Esophagus squamous epithelium (tissue), 5 donors: Measurements from ENCODE around the gene HUNK. TPM values are rescaled to one million over a fixed set of nuclear protein-coding genes. Genes with fewer than 3 reads are reported as not detected.

Experiments
- DNase-seq: peaks from one replicate; lab custom pipeline; 2025; lab: John Stamatoyannopoulos, UW
- H3K27ac ChIP-seq, 4 donors: fragments of 200-600 bp; sonication (generic); one replicate each; pipeline ENCODE4 v1.5.1; 2016 to 2019; ENCODE audit warnings: mild to moderate bottlenecking in 1 of 4
- H3K27me3 ChIP-seq, 4 donors: fragments of 200-600 bp; sonication (generic); 1 replicate in 3 of 4; 2 replicates in 1 of 4; pipeline versions ENCODE4 v1.5.1 to v1.6.0; 2017 to 2021; ENCODE audit warnings: antibody characterized with exemption in 1 of 4
- H3K36me3 ChIP-seq, 3 donors: fragments of 200-600 bp; sonication (generic); one replicate each; pipeline ENCODE4 v1.5.1; 2016 to 2019
- H3K4me1 ChIP-seq, 3 donors: fragments of 200-600 bp; sonication (generic); one replicate each; pipeline ENCODE4 v1.5.1; 2017 to 2019
- H3K4me3 ChIP-seq, 4 donors: fragments of 200-600 bp; sonication (generic); 1 replicate in 3 of 4; 2 replicates in 1 of 4; pipeline ENCODE4 v1.5.1; 2016 to 2019; ENCODE audit warnings: mild to moderate bottlenecking in 2 of 4, moderate library complexity in 1 of 4
- H3K9me3 ChIP-seq, 3 donors: fragments of 200-600 bp; sonication (generic); one replicate each; pipeline ENCODE4 v1.5.1; 2016 to 2019
- POLR2A ChIP-seq, 4 donors: fragments of 450-650 bp; IDR thresholded peaks; one replicate each; pipeline ENCODE4 v1.6.1; 2017; ENCODE audit warnings: antibody characterized with exemption in 4 of 4, mild to moderate bottlenecking in 4 of 4, moderate library complexity in 3 of 4
- WGBS, 2 donors: methylation state at CpG; one replicate each; pipeline ENCODE4 v1.1.5; 2018; 5-methylcytosine and 5-hydroxymethylcytosine counted together
- intact Hi-C: fragments of 100-400 bp; cut with DNase I; formaldehyde crosslinking; loops from one replicate; pipeline ENCODE4 v1.15.0; 2022
- total RNA-seq, 4 donors: library from RNA; depleted of rRNA; stranded (reverse); fragments of >200 nt; gene quantifications; one replicate each; pipeline ENCODE4 v1.1.0, GENCODE V29; 2016
- TF ChIP-seq, protein P1 (sequence below), 6 experiments: fragments of 450-650 bp in 4 of 6; fragments of 200-600 bp in 2 of 6; sonication (generic) in 2 of 6; IDR thresholded peaks; one replicate each; pipeline ENCODE4 v1.5.1; 2016 to 2019; ENCODE audit warnings: antibody characterized with exemption in 6 of 6, mild to moderate bottlenecking in 4 of 6, moderate library complexity in 4 of 6
- donor health status: DM: yes; HTN: yes; CAD: no.

Gene HUNK
- total RNA-seq, 4 donors from 2014 or later = under 0.01 to 2.8 (median 0.42) TPM

DNA sequence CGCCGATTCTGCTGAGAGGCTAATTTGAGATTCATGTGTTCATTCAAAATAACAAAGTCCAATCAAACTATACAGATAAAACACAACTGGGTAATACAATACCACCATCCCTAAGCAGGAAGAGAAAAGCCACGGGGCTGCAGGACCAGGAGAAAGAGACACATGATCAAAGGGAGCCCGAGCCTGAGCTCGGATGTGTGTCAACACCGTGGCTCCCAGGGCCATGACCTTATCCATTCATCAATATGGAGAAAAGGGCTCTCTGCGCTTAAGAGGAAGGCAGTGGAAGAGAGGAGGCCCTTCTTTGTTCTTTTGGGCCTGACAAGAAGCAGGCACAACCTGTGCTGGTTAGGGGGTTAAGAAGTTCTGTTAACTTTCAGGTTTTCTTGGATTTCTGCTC lies 56.7 kb downstream of the HUNK start:
- TF ChIP-seq POLR2A (IDR thresholded peaks at IDR 0.05) = no peak
- TF ChIP-seq, protein P1, sequence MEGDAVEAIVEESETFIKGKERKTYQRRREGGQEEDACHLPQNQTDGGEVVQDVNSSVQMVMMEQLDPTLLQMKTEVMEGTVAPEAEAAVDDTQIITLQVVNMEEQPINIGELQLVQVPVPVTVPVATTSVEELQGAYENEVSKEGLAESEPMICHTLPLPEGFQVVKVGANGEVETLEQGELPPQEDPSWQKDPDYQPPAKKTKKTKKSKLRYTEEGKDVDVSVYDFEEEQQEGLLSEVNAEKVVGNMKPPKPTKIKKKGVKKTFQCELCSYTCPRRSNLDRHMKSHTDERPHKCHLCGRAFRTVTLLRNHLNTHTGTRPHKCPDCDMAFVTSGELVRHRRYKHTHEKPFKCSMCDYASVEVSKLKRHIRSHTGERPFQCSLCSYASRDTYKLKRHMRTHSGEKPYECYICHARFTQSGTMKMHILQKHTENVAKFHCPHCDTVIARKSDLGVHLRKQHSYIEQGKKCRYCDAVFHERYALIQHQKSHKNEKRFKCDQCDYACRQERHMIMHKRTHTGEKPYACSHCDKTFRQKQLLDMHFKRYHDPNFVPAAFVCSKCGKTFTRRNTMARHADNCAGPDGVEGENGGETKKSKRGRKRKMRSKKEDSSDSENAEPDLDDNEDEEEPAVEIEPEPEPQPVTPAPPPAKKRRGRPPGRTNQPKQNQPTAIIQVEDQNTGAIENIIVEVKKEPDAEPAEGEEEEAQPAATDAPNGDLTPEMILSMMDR (IDR thresholded peaks at IDR 0.05) = no peak
- Histone ChIP-seq H3K27me3 (peaks cover 0 to 8% (median 0%) of the 10 kb centered on the region in 4 donors), H3K36me3 (no peaks in the 10 kb centered on the region), H3K4me1 (no peaks in the 10 kb centered on the region), H3K27ac (no peak overlapping the region), H3K4me3 (no peak overlapping the region), H3K9me3 (no peaks in the 10 kb centered on the region)
- WGBS, 2 donors = 56 to 70% methylated on average over 7 of the region's 7 CpGs
- intact Hi-C loops = no loop called here
- no peak for DNase-seq

DNA sequence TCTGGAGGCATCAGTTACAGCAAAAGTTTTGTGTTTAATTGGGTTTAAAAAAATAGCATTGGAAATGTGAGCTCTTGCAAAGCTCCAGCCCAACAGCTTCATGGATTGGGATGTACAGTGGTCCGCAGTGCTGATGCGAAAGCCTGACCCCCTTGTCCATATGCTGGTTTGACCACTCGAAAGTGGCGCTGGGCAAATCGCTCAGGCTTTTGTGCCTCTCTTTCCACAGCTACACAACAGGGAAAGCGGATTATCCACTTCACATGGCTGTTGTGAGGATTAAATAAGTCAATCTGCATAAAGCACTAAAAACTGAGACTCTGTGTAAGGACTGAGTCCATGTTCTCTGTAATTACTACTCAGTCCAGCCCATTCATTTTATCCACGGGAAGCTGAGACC lies 57.2 kb downstream of the HUNK start:
- Histone ChIP-seq H3K9me3 (no peaks in the 10 kb centered on the region), H3K27ac (no peak overlapping the region), H3K4me3 (no peak overlapping the region), H3K36me3 (no peaks in the 10 kb centered on the region), H3K27me3 (peaks cover 0 to 8% (median 0%) of the 10 kb centered on the region in 4 donors), H3K4me1 (no peaks in the 10 kb centered on the region)
- TF ChIP-seq, protein P1 (IDR thresholded peaks at IDR 0.05) = no peak
- no peak for TF ChIP-seq POLR2A (IDR thresholded peaks at IDR 0.05)
- DNase-seq = no peak
- WGBS, 2 donors = 89 to 92% methylated on average over 6 to 7 of the region's 7 CpGs
- intact Hi-C loops = no loop called here

DNA sequence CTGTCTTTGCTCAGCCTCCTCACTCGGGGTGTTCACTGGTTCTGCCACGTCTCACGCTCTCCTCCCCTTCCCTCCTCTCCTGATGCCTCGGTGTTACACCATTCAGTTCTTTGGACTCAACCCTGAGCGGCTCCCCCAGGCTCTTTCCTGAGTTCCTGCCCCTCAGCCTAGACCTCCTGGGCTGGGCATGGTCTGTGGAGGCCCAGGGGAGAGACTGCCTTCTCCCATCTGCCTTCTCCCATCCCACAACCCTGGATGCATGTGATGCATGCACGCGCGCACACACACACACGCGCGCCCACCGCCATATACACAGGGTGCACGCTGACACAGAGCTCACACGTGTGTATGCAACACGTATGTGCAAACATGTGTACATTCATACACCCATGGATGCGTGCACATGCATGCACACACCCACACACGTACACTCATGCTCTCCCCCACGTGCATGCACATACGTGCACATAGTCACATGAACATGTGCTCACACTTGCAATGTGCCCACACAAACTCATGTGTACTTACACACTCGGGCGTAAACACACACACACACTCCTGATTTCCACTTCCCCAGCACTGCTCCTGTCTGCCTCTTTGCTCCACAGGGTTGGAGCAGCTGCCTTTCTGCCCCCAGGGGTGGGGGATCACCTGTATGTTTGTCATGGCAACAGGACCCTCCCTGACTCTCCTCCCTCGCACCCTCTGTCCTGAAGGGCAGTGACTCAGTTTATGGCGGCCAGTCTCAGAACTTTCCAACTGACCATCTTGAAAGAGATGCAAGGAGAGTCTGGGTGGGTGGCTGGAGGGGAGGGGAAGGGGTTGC lies 59.0 kb downstream of the HUNK start:
- intact Hi-C loops = no loop called here
- WGBS, 2 donors = 81 to 93% methylated on average over 12 to 20 of the region's 23 CpGs

DNA sequence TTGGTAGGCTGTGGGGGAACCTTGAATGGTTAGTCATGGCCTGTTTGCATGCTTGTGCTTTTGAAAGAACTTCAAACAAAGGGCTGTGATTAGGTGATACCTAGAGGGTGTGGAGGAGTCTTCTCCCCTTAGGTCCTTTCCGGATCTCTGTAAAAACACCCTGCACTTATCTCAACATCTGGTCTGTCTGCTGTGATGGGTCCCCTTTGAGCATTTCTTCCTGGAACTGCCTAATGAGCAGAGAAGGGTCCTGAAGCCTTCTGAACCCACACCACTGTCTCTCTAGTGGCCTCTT lies 59.6 kb downstream of the HUNK start:
- Histone ChIP-seq H3K36me3 (no peaks in the 10 kb centered on the region), H3K4me3 (no peak overlapping the region), H3K4me1 (no peaks in the 10 kb centered on the region), H3K9me3 (no peaks in the 10 kb centered on the region), H3K27ac (no peak overlapping the region), H3K27me3 (peaks cover 0 to 8% (median 0%) of the 10 kb centered on the region in 4 donors)
- no peak for DNase-seq
- intact Hi-C loops = no loop called here
- 67 to 100% methylated on average over 1 of the region's 1 CpG for WGBS, 2 donors
- TF ChIP-seq POLR2A (IDR thresholded peaks at IDR 0.05) = no peak
- TF ChIP-seq, protein P1 (IDR thresholded peaks at IDR 0.05) = no peak

More for the DNA sequence above, 59.0 kb downstream of the HUNK start:
- H3K4me1 ChIP-seq = no peaks in the 10 kb centered on the region
- H3K36me3 ChIP-seq = no peaks in the 10 kb centered on the region
- no peak for TF ChIP-seq POLR2A (IDR thresholded peaks at IDR 0.05)
- TF ChIP-seq, protein P1 (IDR thresholded peaks at IDR 0.05) = no peak
- DNase-seq = no peak
- H3K9me3 ChIP-seq = no peaks in the 10 kb centered on the region
- no peak overlapping the region for H3K27ac ChIP-seq
- H3K27me3 ChIP-seq = peaks cover 0 to 8% (median 0%) of the 10 kb centered on the region in 4 donors
- no peak overlapping the region for H3K4me3 ChIP-seq

DNA sequence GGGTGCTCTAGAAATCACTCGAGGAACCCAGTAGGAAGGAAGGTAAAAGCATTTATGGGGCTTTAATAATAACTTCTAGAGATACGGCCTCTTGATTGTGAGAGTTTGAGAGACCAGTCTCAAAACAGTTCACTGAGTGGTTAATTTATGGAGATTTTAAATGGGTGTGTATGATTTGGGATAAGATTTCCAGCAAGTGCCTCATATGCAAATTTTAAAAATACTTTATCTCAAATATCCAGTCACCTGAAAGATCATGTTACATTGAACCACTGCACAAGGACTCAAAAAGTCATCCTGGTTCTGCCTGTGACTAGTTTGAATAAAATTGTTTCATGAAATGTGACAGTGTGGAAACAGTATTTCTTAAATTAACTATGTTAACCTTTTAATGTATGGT lies 64.5 kb downstream of the HUNK start:
- no peaks in the 10 kb centered on the region for H3K4me1 ChIP-seq
- 72 to 81% methylated on average over 2 of the region's 2 CpGs for WGBS, 2 donors
- intact Hi-C loops = no loop called here
- H3K27me3 ChIP-seq = peaks cover 0 to 14% (median 0%) of the 10 kb centered on the region in 4 donors
- DNase-seq = no peak
- no peaks in the 10 kb centered on the region for H3K36me3 ChIP-seq
- no peak overlapping the region for H3K27ac ChIP-seq
- H3K4me3 ChIP-seq = no peak overlapping the region
- no peaks in the 10 kb centered on the region for H3K9me3 ChIP-seq
- TF ChIP-seq, protein P1 (IDR thresholded peaks at IDR 0.05) = no peak
- no peak for TF ChIP-seq POLR2A (IDR thresholded peaks at IDR 0.05)
